GM18519 (cell line): Measurements from ENCODE around the gene LVRN.

Experiments
- ATAC-seq: cut with Tn5 transposase; IDR thresholded peaks from one replicate; pipeline ENCODE4 v1.9.1; 2021; ENCODE audit warnings: mild to moderate bottlenecking, moderate library complexity; ENCODE audit not compliant: unreplicated experiment, low FRiP score

Gene LVRN

DNA sequence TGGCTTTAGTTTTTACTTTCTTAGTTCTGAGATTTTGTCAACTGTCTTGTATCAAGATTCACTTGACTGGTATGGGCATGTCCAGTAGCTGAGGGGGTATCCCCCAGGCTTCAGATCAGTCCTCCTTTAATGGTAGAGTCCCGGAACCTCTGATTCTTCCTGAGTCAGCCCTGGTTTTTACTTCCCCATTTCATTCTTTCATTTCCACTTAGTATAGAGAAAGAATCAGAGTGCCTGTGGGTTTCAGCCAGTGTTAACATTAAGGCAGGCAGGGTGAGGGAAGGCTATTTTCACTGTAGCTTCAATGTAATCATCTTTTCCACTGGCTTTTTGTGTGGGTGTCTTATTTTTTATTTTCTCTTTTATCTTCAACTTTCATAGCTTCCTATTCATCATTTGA, 114.2 kb downstream of the LVRN start:
- ATAC-seq = peak; percentile 96
